ENCODE results near the gene CAPN10. TPM values are rescaled to one million over a fixed set of nuclear protein-coding genes. Genes with fewer than 3 reads are reported as not detected.

Gene CAPN10
- total and polyA plus RNA-seq, 8 donors, result 20.8 to 36.6 (median 28.2) TPM

DNA sequence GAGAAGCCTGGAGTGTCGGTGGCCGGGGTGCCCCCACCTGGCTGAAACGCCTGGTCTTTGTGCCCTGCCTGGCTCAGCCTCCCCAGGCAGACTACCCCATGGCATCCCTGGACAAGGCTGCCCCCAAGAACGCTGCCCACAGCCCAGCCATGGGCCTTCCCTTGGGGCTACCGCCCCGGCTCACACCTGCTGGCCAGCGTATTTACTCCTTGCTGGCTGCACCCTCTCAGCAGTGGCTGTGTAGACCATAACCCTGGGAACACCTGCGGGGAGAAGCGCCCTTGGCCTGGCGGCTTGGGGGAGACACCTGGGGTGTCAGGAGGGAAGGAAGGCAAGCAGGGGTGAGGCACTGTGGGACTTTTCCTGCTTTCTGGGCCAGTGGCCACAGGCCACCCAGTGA is 17.3 kb downstream of the CAPN10 start:
- H3K36me3 ChIP-seq, result peaks cover 0 to 33% of the 10 kb centered on the region in 2 donors
- TF ChIP-seq, protein P1, sequence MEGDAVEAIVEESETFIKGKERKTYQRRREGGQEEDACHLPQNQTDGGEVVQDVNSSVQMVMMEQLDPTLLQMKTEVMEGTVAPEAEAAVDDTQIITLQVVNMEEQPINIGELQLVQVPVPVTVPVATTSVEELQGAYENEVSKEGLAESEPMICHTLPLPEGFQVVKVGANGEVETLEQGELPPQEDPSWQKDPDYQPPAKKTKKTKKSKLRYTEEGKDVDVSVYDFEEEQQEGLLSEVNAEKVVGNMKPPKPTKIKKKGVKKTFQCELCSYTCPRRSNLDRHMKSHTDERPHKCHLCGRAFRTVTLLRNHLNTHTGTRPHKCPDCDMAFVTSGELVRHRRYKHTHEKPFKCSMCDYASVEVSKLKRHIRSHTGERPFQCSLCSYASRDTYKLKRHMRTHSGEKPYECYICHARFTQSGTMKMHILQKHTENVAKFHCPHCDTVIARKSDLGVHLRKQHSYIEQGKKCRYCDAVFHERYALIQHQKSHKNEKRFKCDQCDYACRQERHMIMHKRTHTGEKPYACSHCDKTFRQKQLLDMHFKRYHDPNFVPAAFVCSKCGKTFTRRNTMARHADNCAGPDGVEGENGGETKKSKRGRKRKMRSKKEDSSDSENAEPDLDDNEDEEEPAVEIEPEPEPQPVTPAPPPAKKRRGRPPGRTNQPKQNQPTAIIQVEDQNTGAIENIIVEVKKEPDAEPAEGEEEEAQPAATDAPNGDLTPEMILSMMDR (IDR thresholded peaks at IDR 0.05), result no peak
- ATAC-seq, result no peak
- DNase-seq, result peak in 1 of 4 donors; percentile 20
- H3K27me3 ChIP-seq, result no peaks in the 10 kb centered on the region
- intact Hi-C loops (cut with DNase I), result no loop called here
- no peak overlapping the region for H3K4me3 ChIP-seq
- peaks cover 7 to 14% of the 10 kb centered on the region in 2 donors for H3K4me1 ChIP-seq
- H3K9me3 ChIP-seq, result no peaks in the 10 kb centered on the region
- no peak overlapping the region for H3K27ac ChIP-seq

GRCh38 chr2:240604291-240604938 is 17.9 kb downstream of the CAPN10 start:
- Histone ChIP-seq H3K36me3 (peaks cover 0 to 27% of the 10 kb centered on the region in 2 donors), H3K4me1 (peaks cover 7 to 14% of the 10 kb centered on the region in 2 donors), H3K27me3 (no peaks in the 10 kb centered on the region), H3K27ac (no peak overlapping the region), H3K4me3 (no peak overlapping the region), H3K9me3 (no peaks in the 10 kb centered on the region)
- intact Hi-C loops (cut with DNase I), result no loop called here
- DNase-seq (peak; percentile 39 to 87 (median 74)), ATAC-seq (peak; percentile 93)
- TF ChIP-seq, protein P1 (IDR thresholded peaks at IDR 0.05), result peak; percentile 44 to 82

DNA sequence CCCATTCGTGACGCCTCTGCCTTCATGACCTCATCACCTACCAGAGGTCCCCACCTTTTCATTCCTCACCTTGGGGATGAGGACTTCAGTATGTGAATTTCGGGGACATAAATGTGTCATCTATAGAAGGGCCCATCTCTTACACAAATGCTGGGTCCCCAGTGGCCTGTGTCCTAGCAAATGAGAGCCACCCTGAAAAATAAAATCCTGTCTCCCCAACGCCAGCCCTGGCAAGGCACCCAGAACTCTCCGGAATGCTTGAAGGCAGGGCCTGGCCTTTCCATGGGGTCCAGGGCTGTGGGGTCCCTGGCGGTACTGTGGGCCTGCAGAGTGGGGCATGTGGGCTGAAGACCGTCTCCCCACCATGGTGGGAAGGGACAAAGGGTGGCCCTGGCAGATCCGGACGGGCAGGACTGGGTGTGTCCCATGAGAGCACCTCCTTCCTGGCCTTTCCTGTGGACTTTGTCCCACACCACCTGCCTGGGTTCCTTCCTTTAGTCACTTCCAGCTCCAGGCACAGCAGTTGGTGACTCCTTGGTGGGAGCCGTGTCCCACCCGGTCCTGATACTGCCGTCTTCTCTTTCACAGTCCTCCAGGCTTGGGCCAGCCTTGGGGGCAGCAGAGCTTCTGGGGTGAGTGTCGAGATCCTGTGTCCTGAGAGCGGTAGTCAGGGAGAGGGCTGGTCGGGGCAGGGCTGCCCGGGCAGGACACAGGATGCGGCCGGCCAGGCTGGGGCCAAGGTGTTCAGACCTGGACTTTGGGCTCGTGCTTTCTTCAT is 18.6 kb downstream of the CAPN10 start:
- Histone ChIP-seq H3K4me1 (peaks cover 7 to 14% of the 10 kb centered on the region in 2 donors), H3K9me3 (no peaks in the 10 kb centered on the region), H3K27ac (no peak overlapping the region), H3K36me3 (peaks cover 0 to 20% of the 10 kb centered on the region in 2 donors), H3K27me3 (no peaks in the 10 kb centered on the region), H3K4me3 (no peak overlapping the region)
- intact Hi-C loops (cut with DNase I), result no loop called here
- ATAC-seq (no peak), DNase-seq (peak in 1 of 4 donors; percentile 24)
- TF ChIP-seq, protein P1 (IDR thresholded peaks at IDR 0.05), result no peak

DNA sequence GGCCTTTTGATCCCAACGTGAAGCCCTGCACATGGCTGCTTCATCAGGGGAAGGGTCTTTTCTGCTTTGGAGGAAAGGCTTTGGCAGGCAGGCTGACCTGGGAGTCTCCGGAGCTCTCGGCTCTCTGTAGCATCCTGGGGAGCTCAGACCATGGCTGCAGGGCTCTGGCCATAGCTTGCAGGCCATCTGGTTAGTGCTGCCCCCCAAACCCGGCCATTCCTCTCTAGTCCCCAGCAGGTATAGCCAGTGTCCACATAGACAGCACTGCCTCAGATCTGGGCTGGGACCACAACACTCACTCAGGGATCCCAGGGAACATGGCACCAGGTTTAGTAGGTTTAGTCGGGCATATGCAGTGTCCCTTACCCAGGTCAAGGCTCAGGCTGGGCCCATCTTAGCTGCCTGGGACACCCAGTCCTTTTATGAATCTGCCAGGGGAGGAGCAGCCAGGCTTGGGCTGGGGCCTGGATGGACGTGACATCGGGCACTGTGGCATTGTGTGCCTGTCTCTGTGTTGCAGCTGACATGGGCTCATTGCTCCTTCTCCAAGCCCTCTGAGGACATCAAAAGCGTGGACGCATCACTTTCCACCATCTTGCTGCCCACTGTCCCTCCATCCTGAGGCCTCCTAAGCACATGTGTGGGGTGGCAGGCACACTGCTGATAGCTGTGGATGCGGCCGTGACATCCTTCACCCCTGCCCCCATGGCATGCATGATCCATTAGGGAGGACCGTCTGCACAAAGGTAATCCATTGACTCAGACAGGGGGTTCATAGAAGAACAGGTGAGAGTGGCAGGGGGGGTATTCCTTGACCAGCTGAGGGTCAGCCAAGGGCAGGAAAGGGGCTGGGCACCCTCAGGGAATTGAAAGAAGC is 19.6 kb downstream of the CAPN10 start:
- intact Hi-C loops (cut with DNase I), result no loop called here
- no peak overlapping the region for H3K27ac ChIP-seq
- TF ChIP-seq, protein P1 (IDR thresholded peaks at IDR 0.05), result no peak
- no peak overlapping the region for H3K4me3 ChIP-seq
- no peaks in the 10 kb centered on the region for H3K27me3 ChIP-seq
- peak in 1 of 4 donors; percentile 19 for DNase-seq
- H3K36me3 ChIP-seq, result peaks cover 0 to 12% of the 10 kb centered on the region in 2 donors
- H3K4me1 ChIP-seq, result peaks cover 7 to 15% of the 10 kb centered on the region in 2 donors
- H3K9me3 ChIP-seq, result no peaks in the 10 kb centered on the region
- ATAC-seq, result no peak
